Heart right ventricle (tissue), 16 donors: ENCODE measurements around the gene ELP5. TPM values are rescaled to one million over a fixed set of nuclear protein-coding genes. Genes with fewer than 3 reads are reported as not detected.

ENCODE experiments used
- ATAC-seq, 8 donors: fragments of 200-7000 bp; cut with Tn5 transposase; one replicate each; pipeline ENCODE4 v1.9.1; 2020; ENCODE audit warnings: mild to moderate bottlenecking in 8 of 8, moderate library complexity in 8 of 8, moderate number of reproducible peaks in 1 of 8
- DNase-seq, 2 donors: peaks; one replicate each; pipeline ENCODE4 v3.0.0-alpha.2; 2020
- H3K27ac ChIP-seq, 10 donors: fragments of 200-600 bp; sonication (generic) in 2 of 10; one replicate each; pipeline versions ENCODE4 v1.5.0 to v1.8.0; 2020 to 2022; ENCODE audit warnings: mild to moderate bottlenecking in 3 of 10
- H3K27me3 ChIP-seq, 7 donors: fragments of 200-600 bp; one replicate each; pipeline ENCODE4 v1.8.0; 2021 to 2022; ENCODE audit warnings: mild to moderate bottlenecking in 2 of 7
- H3K36me3 ChIP-seq, 9 donors: fragments of 200-600 bp; sonication (generic) in 1 of 9; one replicate each; pipeline versions ENCODE4 v1.5.0 to v1.8.0; 2020 to 2022; ENCODE audit warnings: mild to moderate bottlenecking in 2 of 9
- H3K4me1 ChIP-seq, 9 donors: fragments of 200-600 bp; sonication (generic) in 1 of 9; one replicate each; pipeline versions ENCODE4 v1.5.0 to v1.8.0; 2020 to 2022; ENCODE audit warnings: mild to moderate bottlenecking in 4 of 9
- H3K4me3 ChIP-seq, 10 donors: fragments of 200-600 bp; sonication (generic) in 2 of 10; one replicate each; pipeline versions ENCODE4 v1.5.0 to v1.8.0; 2020 to 2022; ENCODE audit warnings: mild to moderate bottlenecking in 7 of 10, moderate library complexity in 2 of 10
- H3K9me3 ChIP-seq, 11 donors: fragments of 200-600 bp in 10 of 11; sonication (generic) in 2 of 11; one replicate each; pipeline versions ENCODE4 v1.5.0 to v1.8.0; 2013 to 2022; ENCODE audit warnings: mild to moderate bottlenecking in 2 of 11, control low read depth in 1 of 11, moderate library complexity in 1 of 11
- WGBS, 2 donors: extraction: QIAGEN DNeasy Blood & Tissue Kit; methylation state at CpG; one replicate each; pipeline ENCODE4 v1.1.7; 2013; ENCODE audit warnings: inconsistent platforms in 1 of 2; 5-methylcytosine and 5-hydroxymethylcytosine counted together
- intact Hi-C, 10 donors: fragments of 100-400 bp; cut with DNase I; formaldehyde crosslinking; loops; one replicate each; pipeline versions ENCODE4 v1.11.1 to v1.14.2; 2022
- polyA plus RNA-seq, 2 donors: library from polyadenylated mRNA; stranded (reverse); fragments of 200-250 nt; gene quantifications; one replicate each; pipeline ENCODE4 v1.2.3, GENCODE V29; 2013
- total RNA-seq, 10 donors: library from RNA; stranded (reverse); fragmentation: NEBNext Ultra II Directional in 3 of 10; extraction: Animal tissue kit (Norgen Biotek cat#: 25700) in 3 of 10; gene quantifications; one replicate each; pipeline versions ENCODE4 v1.2.1 to v1.2.4, GENCODE V29; 2021 to 2023
- TF ChIP-seq, protein P1 (sequence below), 9 donors: fragments of 200-600 bp; sonication (generic) in 2 of 9; IDR thresholded peaks; one replicate each; pipeline versions ENCODE4 v1.5.0 to v1.8.0; 2021 to 2022; ENCODE audit warnings: antibody characterized with exemption in 9 of 9, mild to moderate bottlenecking in 5 of 9, moderate library complexity in 1 of 9
- donor health status: Arrhythmogenic right ventricular cardiomyopathy.
- donor health status: ischemic (EF 13 %, LVEDD 7.1; RV severe dilation, severe dysfunction).
- donor health status: healthy with polysubstance abuse.
- donor health status: DM: no; HTN: yes; CAD: no.
- donor health status: DM: no; HTN: no; CAD: no.
- donor health status: ischemic (EF 25% LVEDD 6.9; RV normal size, moderate dysfunction).
- donor health status: ischemic (EF 25% LVEDD 5.7; RV mildly dilated, moderate dysfunction).
- donor health status: healthy.
- donor health status: DM: yes; HTN: yes; CAD: no.
- donor health status: Ischemic cardiomyopathy.
- donor health status: ischemic (EF 35%, LVEDD 5.7; RV mildly dilated, moderate dysfunction).
- donor health status: nonischemic (EF 11% LVEDD 7.7; RV severe dilation, severe dysfunction).
- donor health status: DM: yes; HTN: yes; CAD: no.
- donor health status: PGD.
- donor health status: ischemic (EF 29% LVEDD 5.4; RV normal size, mild dysfunction).
- donor health status: nonischemic (EF 23%, LVEDD 6.1; RV moderate dilation, normal function).

ELP5 gene
- total and polyA plus RNA-seq, 12 donors: 29.0 to 110 (median 52.1) TPM

DNA sequence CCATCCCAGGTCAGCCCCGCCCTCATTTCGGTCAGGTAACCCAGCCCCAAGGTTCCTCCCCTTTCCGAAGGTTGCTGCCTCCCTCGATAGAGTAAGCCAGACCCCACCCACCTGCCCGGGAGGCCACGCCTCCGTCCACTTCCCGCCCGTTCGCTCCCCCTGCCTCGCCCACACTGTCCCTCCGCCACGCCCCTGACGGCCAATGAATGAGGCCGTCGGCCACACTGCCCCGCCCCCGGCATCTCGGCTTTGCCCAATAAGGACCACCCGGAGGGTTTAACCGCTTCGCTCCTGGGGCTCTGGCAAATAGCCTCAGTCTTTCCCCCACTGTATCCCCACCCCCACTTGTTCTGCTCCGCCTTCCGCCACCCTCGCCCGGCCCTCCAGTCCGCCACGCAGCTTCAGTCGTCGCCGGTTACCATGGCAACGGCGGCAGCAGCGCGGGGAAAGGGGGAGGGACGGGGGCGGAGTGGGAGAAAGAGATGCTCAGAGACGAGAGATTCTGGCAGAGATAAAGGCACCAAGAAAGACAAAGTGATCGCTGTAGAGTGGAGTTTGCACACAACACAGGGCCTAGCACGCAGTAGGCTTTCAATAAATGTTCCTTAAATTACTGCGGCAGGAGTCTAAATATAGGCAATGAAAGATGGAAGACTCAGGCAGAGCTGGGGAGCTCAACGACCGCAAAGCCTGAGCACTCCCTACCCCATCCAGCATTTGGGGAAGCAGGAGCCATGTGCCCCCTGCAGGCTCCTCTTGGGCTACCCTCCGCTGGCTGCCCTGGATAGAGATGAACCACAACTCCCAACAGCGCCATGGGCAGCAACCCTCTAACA is 37.5 kb upstream of the ELP5 start:
- H3K4me1 ChIP-seq: peaks cover 17 to 61% (median 52%) of the 10 kb centered on the region in 9 donors
- no peaks in the 10 kb centered on the region for H3K9me3 ChIP-seq
- no peaks in the 10 kb centered on the region for H3K36me3 ChIP-seq
- peak overlapping the region; percentile 8 to 71 (median 60) for H3K4me3 ChIP-seq
- intact Hi-C loops: loop anchor here in 2 of 10 donors (2.0 kb wide), 2 partner anchors 24 to 38 kb away; partner anchors contain the start of genes ELP5 (in 1 of the 2) and PHF23 (in 1 of the 2)
- ATAC-seq: peak; percentile 89 to 94 (median 92)
- WGBS, 2 donors: 0 to 1% methylated on average over 45 of the region's 45 CpGs
- H3K27me3 ChIP-seq: no peaks in the 10 kb centered on the region
- DNase-seq: peak; percentile 99
- H3K27ac ChIP-seq: peak overlapping the region in 9 of 10 donors; percentile 53 to 98 (median 69)
- TF ChIP-seq, protein P1, sequence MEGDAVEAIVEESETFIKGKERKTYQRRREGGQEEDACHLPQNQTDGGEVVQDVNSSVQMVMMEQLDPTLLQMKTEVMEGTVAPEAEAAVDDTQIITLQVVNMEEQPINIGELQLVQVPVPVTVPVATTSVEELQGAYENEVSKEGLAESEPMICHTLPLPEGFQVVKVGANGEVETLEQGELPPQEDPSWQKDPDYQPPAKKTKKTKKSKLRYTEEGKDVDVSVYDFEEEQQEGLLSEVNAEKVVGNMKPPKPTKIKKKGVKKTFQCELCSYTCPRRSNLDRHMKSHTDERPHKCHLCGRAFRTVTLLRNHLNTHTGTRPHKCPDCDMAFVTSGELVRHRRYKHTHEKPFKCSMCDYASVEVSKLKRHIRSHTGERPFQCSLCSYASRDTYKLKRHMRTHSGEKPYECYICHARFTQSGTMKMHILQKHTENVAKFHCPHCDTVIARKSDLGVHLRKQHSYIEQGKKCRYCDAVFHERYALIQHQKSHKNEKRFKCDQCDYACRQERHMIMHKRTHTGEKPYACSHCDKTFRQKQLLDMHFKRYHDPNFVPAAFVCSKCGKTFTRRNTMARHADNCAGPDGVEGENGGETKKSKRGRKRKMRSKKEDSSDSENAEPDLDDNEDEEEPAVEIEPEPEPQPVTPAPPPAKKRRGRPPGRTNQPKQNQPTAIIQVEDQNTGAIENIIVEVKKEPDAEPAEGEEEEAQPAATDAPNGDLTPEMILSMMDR (IDR thresholded peaks at IDR 0.05): peak in 8 of 9 donors; percentile 28 to 75 (median 54)

GRCh38 chr17:7215136-7215638 is 36.8 kb upstream of the ELP5 start:
- no peaks in the 10 kb centered on the region for H3K9me3 ChIP-seq
- peak overlapping the region in 8 of 10 donors; percentile 45 to 71 (median 62) for H3K4me3 ChIP-seq
- DNase-seq: no peak
- WGBS, 2 donors: 21 to 25% methylated on average over 9 of the region's 9 CpGs
- TF ChIP-seq, protein P1 (IDR thresholded peaks at IDR 0.05): no peak
- no peaks in the 10 kb centered on the region for H3K36me3 ChIP-seq
- ATAC-seq: no peak
- peaks cover 17 to 62% (median 53%) of the 10 kb centered on the region in 9 donors for H3K4me1 ChIP-seq
- peak overlapping the region in 9 of 10 donors; percentile 53 to 98 (median 68) for H3K27ac ChIP-seq
- no peaks in the 10 kb centered on the region for H3K27me3 ChIP-seq
- intact Hi-C loops: loop anchor here in 2 of 10 donors (2.0 kb wide), 2 partner anchors 24 to 38 kb away; partner anchors contain the start of genes ELP5 (in 1 of the 2) and PHF23 (in 1 of the 2)

DNA sequence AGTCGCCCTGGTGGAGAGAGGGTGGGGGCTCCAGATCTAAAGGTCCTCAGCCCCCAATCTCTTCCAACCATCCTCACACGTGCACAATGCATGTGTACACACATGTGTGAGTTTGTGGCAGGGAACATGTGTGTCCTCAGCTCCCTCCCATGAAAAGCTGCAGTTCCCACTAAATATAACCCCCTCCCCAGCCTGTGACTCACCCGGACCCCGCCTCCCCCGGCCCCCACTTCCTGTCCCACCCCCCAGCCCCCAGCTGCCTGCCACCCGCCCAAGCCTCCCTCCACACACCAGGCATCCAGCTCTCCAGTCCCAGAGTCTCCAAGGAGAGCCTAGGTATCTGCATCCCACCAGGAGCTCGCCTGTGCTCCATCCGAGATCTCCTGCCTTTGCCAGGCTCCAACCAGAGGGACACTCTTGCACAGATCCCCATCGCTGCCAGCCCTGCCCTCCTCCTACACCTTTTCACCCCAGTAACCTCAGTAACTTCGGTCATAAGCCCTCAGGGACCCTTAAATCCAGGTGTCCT is 36.3 kb upstream of the ELP5 start:
- H3K4me1 ChIP-seq: peaks cover 17 to 67% (median 58%) of the 10 kb centered on the region in 9 donors
- 15 to 23% methylated on average over 9 to 10 of the region's 10 CpGs for WGBS, 2 donors
- H3K36me3 ChIP-seq: peaks cover 0 to under 1% (median 0%) of the 10 kb centered on the region in 9 donors
- no peaks in the 10 kb centered on the region for H3K9me3 ChIP-seq
- DNase-seq (no peak), ATAC-seq (no peak)
- intact Hi-C loops: loop anchor here in 2 of 10 donors (2.0 kb wide), 2 partner anchors 23 to 37 kb away; partner anchors contain the start of genes ELP5 (in 1 of the 2) and PHF23 (in 1 of the 2)
- H3K27ac ChIP-seq: peak overlapping the region in 8 of 10 donors; percentile 53 to 98 (median 70)
- no peaks in the 10 kb centered on the region for H3K27me3 ChIP-seq
- peak overlapping the region in 6 of 10 donors; percentile 59 to 71 (median 62) for H3K4me3 ChIP-seq
- TF ChIP-seq, protein P1 (IDR thresholded peaks at IDR 0.05): no peak
